Non-pigmented ciliary epithelial cell (primary cell): ENCODE data around the gene HUS1B.

Experiments
- DNase-seq: peaks from one replicate; pipeline ENCODE4 v3.0.0-alpha.2; 2010; ENCODE audit warnings: low read depth

Gene HUS1B

GRCh38 chr6:621931-622330, 35.0 kb downstream of the HUS1B start:
- no peak for DNase-seq

- DNase-seq: no peak
Observed at GRCh38 chr6:620950-621349, 36.0 kb downstream of the HUS1B start.

GRCh38 chr6:620166-620565, 36.7 kb downstream of the HUS1B start:
- DNase-seq: no peak

- no peak for DNase-seq
Observed at GRCh38 chr6:617456-618100, 39.3 kb downstream of the HUS1B start.

GRCh38 chr6:613981-614380, 42.9 kb downstream of the HUS1B start:
- DNase-seq: no peak

- no peak for DNase-seq
Observed at GRCh38 chr6:611928-612327, 45.0 kb downstream of the HUS1B start.

- DNase-seq: no peak
Observed at GRCh38 chr6:610882-611281, 46.0 kb downstream of the HUS1B start.

- DNase-seq: no peak
Observed at GRCh38 chr6:609905-610304, 47.0 kb downstream of the HUS1B start.

GRCh38 chr6:606829-607379, 50.0 kb downstream of the HUS1B start:
- no peak for DNase-seq
